SU-DHL-6 (cell line): Measurements from ENCODE around the gene TOMM40.

Experiments used
- H2AFZ ChIP-seq: fragments of 200-600 bp; sonication (generic); 2 replicates; pipeline ENCODE4 v1.6.1; 2014; ENCODE audit warnings: low read depth, mild to moderate bottlenecking, moderate library complexity, mixed read lengths, antibody characterized with exemption, low read length; ENCODE audit not compliant: severe bottlenecking
- H3F3A ChIP-seq: fragments of 200-600 bp; shearing (Covaris generic); 2 replicates; pipeline ENCODE4 v1.6.0; 2016; ENCODE audit warnings: antibody characterized with exemption, mild to moderate bottlenecking; ENCODE audit not compliant: insufficient read depth
- H3K27ac ChIP-seq: fragments of 200-600 bp; sonication (generic); 2 replicates; pipeline ENCODE4 v1.5.1; 2016; ENCODE audit warnings: low read depth, mild to moderate bottlenecking, low read length, moderate library complexity, mixed read lengths
- H3K27me3 ChIP-seq: fragments of 200-600 bp; sonication (generic), shearing (Covaris generic); 2 replicates; pipeline ENCODE4 v1.6.0; 2014; ENCODE audit warnings: mild to moderate bottlenecking, low read length
- H3K36me3 ChIP-seq: fragments of 200-600 bp; sonication (generic); 2 replicates; pipeline ENCODE4 v1.6.1; 2014; ENCODE audit warnings: mild to moderate bottlenecking, low read length, mixed read lengths
- H3K4me2 ChIP-seq: fragments of 300-600, 200-600 bp; shearing (Covaris generic), sonication (generic); 2 replicates; pipeline ENCODE4 v1.6.0; 2014; ENCODE audit warnings: low read length, low read depth, mild to moderate bottlenecking; ENCODE audit not compliant: poor library complexity, severe bottlenecking
- H3K4me3 ChIP-seq: fragments of 200-600 bp; sonication (generic); 2 replicates; pipeline ENCODE4 v1.5.1; 2014; ENCODE audit warnings: antibody characterized with exemption, low read length, mild to moderate bottlenecking, mixed read lengths; ENCODE audit not compliant: insufficient read depth, poor library complexity, severe bottlenecking
- H3K79me2 ChIP-seq: fragments of 200-600 bp; sonication (generic); 2 replicates; pipeline ENCODE4 v1.6.1; 2014; ENCODE audit warnings: mild to moderate bottlenecking, low read length, moderate library complexity; ENCODE audit not compliant: insufficient read depth
- H3K9ac ChIP-seq: fragments of 200-600 bp; sonication (generic); 2 replicates; pipeline ENCODE4 v1.7.0; 2014; ENCODE audit warnings: mild to moderate bottlenecking, low read length
- H3K9me2 ChIP-seq: fragments of 200-600 bp; sonication (generic); replicated peaks from 2 replicates; pipeline ENCODE4 v1.6.1; 2014; ENCODE audit warnings: low read length; ENCODE audit not compliant: insufficient read depth
- H3K9me3 ChIP-seq: fragments of 200-600 bp; sonication (generic); 2 replicates; pipeline ENCODE4 v1.6.1; 2014; ENCODE audit warnings: low read length, mixed read lengths; ENCODE audit not compliant: insufficient read depth
- H4K20me1 ChIP-seq: fragments of 200-600 bp; sonication (generic); 2 replicates; pipeline ENCODE4 v1.6.1; 2014; ENCODE audit warnings: low read depth, mild to moderate bottlenecking, antibody characterized with exemption, low read length, moderate library complexity, mixed read lengths
- EZH2phosphoT487 ChIP-seq: fragments of 200-600 bp; sonication (generic), shearing (Covaris generic); conservative IDR thresholded peaks from 2 replicates; pipeline ENCODE4 v1.6.1; 2018; ENCODE audit warnings: mild to moderate bottlenecking, antibody characterized with exemption, low read length, moderate library complexity, mixed read lengths
- TF ChIP-seq, protein P1 (sequence below): fragments of 200-600 bp; sonication (generic); IDR thresholded peaks from one replicate; pipeline ENCODE4 v1.5.1; 2017; ENCODE audit warnings: antibody characterized with exemption, mild to moderate bottlenecking, low read length, moderate library complexity; ENCODE audit not compliant: insufficient read depth, poor library complexity, severe bottlenecking

Gene TOMM40

GRCh38 chr19:44848812-44849447, 42.1 kb upstream of the TOMM40 start:
- Histone ChIP-seq H3K9me2 (no peaks in the 10 kb centered on the region), H3K9me3 (no peaks in the 10 kb centered on the region), H3K4me3 (no peak overlapping the region), H4K20me1 (no peaks in the 10 kb centered on the region), H3F3A (no peaks in the 10 kb centered on the region), H3K27ac (no peak overlapping the region), H2AFZ (no peak overlapping the region), H3K27me3 (no peaks in the 10 kb centered on the region), H3K9ac (no peak overlapping the region), H3K79me2 (no peaks in the 10 kb centered on the region), H3K36me3 (no peaks in the 10 kb centered on the region), H3K4me2 (no peak overlapping the region)
- TF ChIP-seq, protein P1, sequence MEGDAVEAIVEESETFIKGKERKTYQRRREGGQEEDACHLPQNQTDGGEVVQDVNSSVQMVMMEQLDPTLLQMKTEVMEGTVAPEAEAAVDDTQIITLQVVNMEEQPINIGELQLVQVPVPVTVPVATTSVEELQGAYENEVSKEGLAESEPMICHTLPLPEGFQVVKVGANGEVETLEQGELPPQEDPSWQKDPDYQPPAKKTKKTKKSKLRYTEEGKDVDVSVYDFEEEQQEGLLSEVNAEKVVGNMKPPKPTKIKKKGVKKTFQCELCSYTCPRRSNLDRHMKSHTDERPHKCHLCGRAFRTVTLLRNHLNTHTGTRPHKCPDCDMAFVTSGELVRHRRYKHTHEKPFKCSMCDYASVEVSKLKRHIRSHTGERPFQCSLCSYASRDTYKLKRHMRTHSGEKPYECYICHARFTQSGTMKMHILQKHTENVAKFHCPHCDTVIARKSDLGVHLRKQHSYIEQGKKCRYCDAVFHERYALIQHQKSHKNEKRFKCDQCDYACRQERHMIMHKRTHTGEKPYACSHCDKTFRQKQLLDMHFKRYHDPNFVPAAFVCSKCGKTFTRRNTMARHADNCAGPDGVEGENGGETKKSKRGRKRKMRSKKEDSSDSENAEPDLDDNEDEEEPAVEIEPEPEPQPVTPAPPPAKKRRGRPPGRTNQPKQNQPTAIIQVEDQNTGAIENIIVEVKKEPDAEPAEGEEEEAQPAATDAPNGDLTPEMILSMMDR, result no peak
- no peak for TF ChIP-seq EZH2phosphoT487

GRCh38 chr19:44850641-44851109, 40.4 kb upstream of the TOMM40 start:
- no peak overlapping the region for H3K4me3 ChIP-seq
- no peak overlapping the region for H3K27ac ChIP-seq
- H3K4me2 ChIP-seq, result no peak overlapping the region
- H3F3A ChIP-seq, result no peaks in the 10 kb centered on the region
- TF ChIP-seq, protein P1, result no peak
- TF ChIP-seq EZH2phosphoT487, result no peak
- H3K27me3 ChIP-seq, result no peaks in the 10 kb centered on the region
- H3K9ac ChIP-seq, result no peak overlapping the region
- H4K20me1 ChIP-seq, result no peaks in the 10 kb centered on the region
- H3K9me3 ChIP-seq, result no peaks in the 10 kb centered on the region
- H3K9me2 ChIP-seq, result no peaks in the 10 kb centered on the region
- no peak overlapping the region for H2AFZ ChIP-seq
- no peaks in the 10 kb centered on the region for H3K36me3 ChIP-seq
- H3K79me2 ChIP-seq, result no peaks in the 10 kb centered on the region

DNA sequence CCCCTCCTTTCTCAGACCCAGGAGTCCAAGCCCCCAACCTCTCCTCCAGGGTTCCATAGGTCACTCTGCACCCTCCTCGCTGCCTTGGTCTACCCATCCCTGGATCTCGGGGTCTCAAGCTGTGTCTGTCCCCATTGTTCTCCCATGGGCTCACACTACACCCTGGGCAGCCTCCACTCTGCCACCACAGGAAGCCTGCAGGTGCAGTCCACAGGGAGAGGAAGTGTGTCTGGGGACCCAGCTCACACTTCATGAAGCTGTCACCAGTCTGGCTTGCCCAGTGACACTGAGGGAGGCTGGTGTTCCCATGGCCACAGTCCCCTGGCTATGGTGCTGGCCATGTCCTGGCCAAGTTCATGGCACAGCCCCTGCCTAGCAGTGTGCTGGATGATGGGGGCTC, 39.6 kb upstream of the TOMM40 start:
- Histone ChIP-seq H3K9me2 (no peaks in the 10 kb centered on the region), H2AFZ (no peak overlapping the region), H3K79me2 (no peaks in the 10 kb centered on the region), H3F3A (no peaks in the 10 kb centered on the region), H3K4me2 (no peak overlapping the region), H4K20me1 (no peaks in the 10 kb centered on the region), H3K27me3 (no peaks in the 10 kb centered on the region), H3K36me3 (no peaks in the 10 kb centered on the region), H3K9ac (no peak overlapping the region), H3K27ac (no peak overlapping the region), H3K9me3 (no peaks in the 10 kb centered on the region), H3K4me3 (no peak overlapping the region)
- no peak for TF ChIP-seq EZH2phosphoT487
- TF ChIP-seq, protein P1, result no peak
